Activated CD4-positive, alpha-beta T cell treated with anti-CD3 and anti-CD28 coated beads, Interleukin-2, amount 50 U/mL, for 4 hours (primary cell): ENCODE results near the gene CARD9.

Experiments used
- DNase-seq, 2 experiments: peaks; one replicate each; pipeline ENCODE4 v3.0.0-alpha.2; 2020

The CARD9 gene

DNA sequence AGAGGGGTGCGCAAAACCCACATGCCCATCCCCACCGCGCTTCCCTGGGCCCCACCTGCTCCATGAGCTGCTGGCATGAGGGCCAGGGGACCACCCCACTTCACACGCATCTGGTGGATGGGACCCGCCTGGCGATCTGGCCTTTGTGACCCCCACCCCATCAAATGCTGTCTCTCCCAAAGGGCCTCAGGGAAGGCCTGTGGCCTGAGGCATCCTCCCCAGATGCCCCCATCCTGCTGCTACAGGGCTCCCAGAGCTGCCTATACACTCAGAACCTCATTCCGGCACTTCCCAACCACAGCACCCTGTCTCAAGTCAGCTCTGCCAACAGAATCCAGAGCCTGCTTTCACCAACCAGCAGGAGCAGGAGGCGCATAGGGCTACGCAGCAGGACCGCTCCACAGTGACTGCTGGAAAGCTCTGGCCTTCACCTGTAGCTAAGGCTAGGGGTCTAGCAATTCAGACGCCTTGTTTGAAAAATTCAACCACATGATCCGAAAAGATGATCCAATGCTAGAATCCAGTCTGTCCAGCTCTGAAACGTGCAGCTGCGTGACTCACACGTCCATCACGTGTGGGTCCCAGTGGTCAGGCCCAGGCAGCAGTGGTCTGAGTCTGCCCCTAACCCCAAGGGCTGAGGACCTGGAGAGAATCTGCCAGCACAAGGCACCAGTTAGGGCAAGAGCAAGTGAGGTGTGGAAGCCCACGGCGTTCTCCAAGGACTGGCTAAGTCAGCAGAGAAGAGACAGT, 27.9 kb upstream of the CARD9 start:
- no peak for DNase-seq

DNA sequence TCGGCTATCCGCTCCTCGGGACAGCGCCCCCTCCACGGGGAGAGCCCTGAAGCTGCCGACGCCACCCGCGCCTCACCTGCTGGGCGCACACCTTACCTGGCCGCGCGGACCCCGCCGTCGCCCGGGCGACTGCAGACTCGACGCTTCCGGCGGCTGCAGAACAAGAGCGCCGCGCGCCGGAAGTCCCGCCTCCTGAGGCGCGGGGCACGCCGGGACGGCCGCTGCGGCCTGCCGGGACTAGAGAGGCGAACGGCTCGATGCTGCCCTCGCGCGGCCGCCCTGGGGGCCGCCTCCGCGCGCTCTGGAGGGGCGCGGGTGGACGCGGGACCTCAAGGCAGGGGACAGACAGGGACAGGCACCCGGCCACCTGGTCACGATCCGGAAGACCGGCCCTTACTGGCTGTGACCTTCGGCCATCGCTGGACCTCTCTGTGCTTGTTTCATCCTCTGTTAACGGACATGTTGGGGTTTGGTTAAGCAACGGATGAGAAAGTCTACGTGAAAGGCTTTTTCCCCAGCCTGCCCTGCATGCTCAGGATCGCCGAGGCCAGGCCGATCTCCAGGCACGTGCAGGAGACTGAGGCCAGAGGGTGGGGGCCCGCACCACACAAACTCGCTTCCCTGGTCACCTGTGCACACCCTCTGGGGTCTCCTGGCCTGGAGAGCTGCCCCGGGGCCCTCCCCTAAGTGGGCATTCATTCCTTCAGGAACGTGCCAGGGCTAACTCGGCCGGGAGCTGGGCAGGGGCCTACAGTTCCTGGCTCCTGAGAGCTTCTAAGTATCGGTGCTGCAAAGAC, 26.8 kb upstream of the CARD9 start, which contains the start of gene SNAPC4:
Gene SNAPC4, minus strand, starts transcription at position 133 of the 797 bp plus-strand sequence. CDS start 1,742 bp downstream, outside the sequence.
- DNase-seq = peak; percentile 79 to 80

DNA sequence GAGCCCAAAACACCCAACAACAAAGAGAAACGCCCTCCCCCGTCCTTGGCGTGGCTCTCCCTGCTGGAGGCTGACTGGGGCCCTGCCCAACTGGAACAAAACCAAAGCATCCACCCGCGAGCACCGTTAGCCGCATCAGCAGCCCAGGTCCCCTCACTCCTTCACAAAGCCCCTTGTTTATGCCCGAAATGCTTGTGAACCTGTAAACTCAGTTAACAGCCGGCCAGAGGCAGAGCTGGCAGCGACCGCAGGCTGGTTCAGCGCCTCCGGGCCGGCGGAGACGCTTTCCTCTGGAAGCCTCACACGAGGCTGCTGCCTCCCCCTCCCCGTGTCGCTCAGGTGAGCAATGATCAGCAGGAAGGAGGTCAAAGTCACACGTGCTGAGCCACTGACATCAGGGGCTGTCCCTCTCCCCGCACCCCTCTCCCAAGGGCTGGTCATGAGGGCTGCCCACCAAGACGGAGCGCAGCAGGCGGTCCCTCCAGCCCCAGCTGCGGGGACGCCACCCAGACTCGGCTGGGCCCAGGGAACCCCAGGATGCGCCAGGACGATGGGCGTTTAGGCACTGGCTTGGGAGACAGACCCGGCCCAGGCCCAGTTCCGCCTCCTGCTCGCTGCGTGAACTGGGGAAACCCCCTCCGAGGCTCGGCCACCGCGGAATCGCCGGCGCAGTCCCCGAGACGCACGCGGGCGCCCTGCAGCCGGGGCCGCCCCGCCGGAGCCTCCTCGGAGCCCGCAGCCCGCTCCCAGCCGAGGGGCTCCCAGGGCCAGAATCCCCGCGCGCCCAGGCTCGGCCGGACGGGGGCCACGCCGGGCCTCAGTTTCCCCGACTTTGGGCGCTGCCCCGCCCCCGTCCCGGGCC, 25.9 kb upstream of the CARD9 start:
- peak; percentile 31 to 33 for DNase-seq

DNA sequence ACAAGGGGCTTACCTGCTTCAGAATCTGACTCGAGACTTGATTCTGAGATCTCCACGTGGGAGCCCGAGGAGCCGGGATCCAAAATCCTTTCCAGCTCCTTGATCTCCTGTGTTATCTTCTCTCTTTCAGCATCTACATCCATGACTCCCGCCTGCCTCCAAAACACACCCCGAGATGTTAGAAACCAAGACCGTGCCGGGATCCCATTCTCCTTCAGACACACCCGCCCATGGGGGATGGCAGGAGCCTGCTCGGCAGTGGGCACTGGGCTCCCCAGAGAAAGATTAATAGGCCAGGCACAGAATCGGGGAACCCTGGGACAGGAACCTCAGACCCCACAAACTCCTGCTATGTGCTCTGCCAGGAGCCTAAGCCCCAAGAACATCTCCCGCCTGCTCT, 24.8 kb upstream of the CARD9 start:
- no peak for DNase-seq

DNA sequence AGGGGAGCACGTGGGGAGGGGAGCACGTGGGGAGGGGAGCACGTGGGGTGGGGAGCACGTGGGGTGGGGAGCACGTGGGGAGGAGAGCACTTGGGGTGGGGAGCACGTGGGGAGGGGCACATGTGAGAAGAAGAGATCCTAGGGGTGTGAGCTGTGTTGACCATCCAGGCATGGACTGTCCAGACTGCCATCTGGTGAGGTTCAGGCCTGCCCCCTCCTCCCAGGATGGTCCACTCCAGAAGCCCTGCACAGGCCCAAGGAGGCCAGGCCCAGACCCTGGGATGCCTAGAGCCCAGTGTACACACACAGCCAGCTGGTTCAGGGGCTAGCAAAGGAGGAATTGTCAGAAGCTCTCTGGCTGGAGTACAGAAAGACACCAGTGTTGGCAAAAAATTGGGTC, 24.2 kb upstream of the CARD9 start:
- no peak for DNase-seq

DNA sequence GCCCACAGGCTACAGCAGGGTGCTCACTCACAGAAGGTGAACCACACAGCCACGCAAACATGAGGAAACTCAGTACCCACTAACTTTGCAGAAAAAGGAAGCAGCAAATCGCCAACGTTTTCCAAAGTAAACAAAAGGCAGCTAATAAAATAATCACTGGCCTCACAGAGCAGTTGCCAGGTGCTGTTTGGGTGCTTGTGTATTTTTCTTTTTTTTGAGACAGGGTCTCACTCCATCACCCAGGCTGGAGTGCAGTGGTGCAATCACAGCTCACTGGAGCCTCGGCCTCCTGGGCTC, 22.7 kb upstream of the CARD9 start:
- no peak for DNase-seq

DNA sequence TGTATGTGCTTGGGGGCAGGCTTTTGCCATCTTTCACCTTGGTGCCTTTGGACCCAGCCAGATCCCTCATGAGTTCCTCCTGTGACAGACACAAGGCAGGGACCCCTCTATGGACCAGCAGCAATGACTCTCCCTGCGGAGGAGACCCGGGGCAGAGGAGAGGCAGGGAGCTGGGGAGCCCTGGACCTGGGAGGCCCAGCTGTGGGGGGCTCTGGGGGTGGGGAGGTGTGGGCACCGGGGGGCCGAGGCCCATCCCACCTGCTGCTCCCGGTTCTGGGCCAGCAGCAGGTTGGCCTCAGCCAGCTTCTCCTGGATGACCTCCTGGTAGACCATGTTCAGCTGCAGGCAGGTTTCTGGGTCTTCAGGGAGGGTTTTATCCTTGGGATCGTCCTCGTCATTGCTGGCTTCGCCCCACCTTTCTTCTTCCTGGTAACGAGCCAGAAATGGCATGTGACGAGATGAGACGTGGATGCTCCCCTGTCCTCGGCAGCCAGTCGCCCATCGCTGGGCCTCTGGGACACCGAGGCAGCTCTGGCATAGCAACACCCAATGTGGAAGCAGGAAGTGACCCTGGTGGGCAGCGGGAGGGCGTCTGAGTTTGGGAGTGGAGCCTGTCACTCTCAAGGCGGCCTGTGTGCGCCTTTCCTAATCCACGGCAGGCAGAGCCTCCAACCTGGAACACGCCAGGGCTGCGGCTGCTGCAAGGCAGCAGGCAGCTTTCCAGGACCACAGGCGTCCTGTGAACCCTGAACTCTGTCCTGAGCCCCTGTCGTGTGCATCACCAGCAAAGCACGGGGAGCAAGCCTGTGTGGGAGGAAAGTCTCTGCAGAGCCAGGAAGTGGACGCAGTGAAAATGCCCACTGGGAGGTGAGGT, 22.1 kb upstream of the CARD9 start:
- no peak for DNase-seq

DNA sequence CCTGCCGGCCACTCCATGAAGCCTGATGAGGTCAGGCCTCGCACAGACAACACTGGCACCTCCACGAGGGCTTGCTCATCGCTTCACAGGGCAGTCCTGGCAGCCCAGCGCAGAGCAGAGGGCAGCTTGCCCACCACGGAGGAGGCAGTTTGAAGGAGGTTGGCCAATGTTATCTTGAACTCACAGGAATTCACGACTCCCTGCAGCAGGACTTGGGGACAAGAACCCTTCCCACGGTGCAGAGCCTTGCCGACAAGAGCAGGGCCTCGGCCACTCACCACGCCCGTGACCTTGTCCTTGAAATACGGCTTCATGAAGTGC, 21.5 kb upstream of the CARD9 start:
- no peak for DNase-seq

DNA sequence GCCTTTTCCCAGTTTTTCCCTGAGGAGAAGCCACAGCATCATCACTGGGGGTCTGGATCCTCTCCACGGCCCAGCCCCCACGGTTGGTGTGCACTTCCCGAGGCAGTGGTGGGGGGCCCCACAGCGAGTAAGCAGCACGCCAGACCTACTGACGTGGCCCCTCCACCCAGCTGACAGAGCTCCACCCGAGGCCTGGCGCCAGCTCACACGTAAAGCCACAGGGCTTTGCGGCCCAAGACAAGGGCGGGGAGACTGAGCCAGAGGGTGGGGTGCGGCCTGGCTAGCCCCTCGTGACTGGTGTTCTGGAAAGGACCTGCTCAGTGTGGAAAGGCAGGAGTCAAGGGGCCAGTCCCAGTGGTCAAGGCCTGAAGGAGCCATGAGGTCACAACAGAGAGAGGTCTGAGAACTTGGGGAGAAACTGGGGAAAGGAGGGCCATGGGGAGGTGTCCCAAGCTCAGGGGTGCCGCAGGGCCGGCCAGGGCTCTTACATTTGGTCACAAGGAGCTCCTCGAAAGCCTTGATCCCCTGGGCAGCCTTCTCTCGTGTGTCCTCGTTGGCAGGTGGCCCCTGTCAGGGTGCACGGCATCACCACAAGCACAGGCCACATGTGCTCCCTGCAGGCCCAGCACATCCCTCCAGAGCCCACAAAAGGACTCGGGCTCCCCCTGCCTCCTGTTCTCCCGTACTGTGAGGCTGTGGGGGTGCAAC, 21.0 kb upstream of the CARD9 start:
- no peak for DNase-seq

DNA sequence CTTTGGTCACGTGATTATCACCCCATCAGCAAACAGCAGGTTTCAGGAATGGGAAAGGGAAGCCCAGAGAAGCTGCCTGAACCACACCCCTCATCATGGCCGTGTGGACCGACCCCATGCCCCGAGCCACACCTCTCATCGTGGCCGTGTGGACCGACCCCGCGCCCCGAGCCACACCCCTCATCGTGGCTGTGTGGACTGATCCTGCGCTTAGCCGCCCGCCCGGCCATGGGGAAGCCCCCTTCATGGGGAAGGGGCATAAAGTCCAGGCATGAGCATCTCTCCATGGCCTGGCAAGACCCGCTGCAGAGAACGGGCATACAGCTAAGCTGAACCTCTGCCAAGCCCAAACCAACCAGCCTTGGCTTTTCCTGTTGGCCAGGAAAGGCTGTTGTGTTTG, 20.1 kb upstream of the CARD9 start:
- DNase-seq = no peak

DNA sequence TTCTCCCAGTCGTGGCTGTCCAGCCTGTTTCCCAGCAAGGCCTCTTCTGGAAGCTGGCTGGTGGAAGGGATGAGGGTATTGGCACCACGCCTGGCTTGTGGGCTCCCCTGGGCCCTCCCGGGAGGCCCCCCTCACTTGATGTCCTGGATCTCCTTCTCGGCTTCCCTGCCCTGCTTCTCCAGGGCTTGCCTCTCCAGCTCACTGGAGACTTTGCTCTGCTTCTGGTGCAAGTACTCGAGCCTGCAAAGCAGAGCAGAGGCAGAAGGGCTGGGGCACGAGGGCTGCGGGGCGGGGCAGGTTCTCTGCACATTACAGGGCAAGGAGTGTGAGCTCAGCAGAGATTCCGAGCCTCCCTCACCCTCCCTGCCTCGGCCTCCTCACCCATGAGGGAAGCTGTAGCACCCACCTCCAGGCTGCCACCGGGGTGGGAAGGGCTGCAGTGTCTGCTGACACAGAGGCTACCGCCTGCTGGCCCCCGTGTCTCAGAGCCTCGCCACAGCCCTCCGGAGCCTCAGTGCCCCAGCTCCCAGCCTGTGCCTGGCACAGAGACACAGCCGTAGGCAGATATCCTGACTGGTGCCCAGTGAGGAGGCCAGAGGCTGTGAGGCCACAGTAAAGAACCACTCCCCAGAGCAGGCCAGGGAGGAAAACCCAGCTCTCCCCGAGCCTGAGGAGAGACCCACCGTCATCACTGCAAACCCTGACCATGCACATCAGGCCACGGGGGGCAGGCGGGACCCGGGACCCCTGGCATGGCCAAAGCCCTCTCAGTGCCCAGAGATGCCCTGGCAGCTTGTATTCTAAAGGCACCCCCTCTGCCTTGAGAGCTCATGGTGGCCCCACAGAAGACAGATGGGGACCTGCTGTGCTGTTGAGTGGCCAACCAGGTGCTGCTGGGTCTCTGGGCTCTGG, 19.3 kb upstream of the CARD9 start:
- DNase-seq = no peak

DNA sequence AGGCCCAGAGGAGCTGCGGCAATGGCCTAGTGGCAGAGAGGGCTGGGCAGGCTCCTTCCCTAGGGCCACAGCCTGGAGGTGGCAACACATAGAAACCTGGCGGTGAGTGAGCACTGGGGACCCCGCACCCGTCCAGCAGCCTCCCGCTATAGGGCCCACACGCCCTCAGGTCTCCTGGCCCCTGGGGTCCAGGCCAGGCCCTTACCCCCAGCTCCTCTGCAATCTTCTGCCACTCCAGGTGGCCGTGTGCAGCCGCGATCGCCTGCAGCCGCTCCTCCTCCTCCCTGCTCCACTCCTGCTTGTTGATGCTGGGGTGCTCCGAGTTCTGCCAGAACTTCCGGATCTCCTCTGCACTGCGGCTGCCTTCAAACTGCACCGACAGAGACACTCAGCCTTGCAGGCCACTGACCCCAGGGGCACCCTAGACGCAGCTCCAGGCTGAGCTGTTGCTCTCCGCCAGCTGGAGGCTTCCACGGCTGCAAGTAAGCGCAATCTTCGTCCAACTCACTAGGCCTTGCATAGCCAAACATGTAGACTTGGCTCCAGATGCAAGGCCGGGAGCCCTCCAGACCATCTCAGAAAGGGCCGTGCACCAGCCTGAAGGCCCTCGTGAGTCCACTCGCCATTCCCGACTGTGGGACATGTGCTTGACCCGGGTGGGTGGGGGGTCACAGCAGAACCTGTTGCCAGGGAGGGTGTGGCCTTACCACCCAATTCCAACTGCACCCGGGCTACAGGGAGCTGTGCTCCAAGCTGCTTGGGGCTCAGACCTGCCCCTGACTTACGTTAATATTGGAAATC, 18.5 kb upstream of the CARD9 start:
- DNase-seq = no peak

DNA sequence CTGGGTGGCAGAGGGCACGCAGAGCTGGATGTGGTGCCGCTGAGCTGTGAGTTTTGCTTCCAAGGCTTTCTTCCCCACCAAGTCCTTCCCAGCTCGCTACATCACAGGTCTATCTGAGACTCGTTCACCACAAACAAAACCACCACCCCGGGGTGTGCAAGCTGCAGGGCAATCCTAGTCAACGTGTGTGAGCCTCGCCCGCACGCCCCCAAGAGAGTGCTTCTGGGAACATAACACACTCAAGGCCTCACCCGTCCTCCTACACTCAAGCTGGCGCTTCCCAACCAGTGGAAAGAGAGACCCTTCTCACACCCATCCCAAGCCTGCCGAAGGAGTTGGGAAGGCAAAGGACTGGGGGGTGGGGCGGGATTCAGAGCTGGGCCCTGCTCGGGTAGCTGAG, 15.9 kb upstream of the CARD9 start:
- DNase-seq = no peak

DNA sequence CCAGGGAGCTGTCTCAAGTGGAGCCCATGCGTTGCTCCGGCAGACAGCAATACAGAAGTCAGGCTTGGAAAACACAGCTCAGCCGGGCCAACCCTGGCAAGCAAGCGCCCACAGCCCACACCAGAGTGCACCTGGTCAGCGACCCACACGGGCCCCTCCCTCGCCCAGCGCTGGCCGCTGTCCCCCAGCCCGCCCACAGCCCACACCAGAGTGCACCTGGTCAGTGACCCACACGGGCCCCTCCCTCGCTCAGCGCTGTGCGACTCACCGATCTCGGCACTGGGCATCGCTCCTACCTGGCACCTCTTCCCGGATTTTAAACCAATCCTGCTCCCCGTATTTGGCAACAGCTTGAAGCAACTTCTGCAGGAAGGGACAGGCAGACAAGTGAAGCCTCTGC, 13.7 kb upstream of the CARD9 start:
- DNase-seq = no peak

DNA sequence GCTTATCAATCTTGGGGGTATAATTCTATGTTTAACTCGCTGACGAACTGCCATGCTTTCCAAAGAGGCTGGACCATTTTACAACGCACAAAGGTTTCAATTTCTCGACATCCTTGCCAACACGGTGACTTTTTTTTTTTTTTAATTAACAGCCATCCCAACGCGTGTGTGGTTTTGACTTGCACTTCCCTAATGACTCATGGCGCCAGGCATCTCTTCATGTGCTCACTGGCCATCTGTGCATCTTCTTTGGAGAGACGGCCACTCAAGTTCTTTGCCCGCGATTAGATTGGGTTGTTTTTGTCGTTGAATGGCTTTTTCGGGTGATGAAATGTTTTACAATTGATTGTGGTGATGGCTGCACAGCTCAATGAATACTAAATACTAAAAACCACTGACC, 12.5 kb upstream of the CARD9 start:
- DNase-seq = no peak

DNA sequence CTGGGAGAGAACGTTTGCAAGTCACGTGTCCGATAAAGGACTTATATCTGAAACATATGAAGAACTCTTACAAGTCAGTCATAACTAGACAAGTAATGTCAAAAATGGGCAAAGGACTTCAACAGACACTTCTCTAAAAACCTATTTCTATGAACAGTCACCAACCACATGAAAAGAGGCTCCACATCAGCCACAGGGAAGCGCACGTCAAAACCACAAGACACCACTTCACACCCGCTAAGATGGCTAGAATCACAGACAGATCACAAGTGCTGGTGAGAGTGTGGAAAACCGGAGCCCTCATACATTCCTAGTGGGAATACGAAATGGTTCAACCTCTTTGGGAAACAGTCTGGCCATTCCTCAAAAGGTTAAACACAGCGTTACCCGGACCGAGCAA, 11.5 kb upstream of the CARD9 start:
- DNase-seq = peak in 1 of 2 experiments; percentile 30

DNA sequence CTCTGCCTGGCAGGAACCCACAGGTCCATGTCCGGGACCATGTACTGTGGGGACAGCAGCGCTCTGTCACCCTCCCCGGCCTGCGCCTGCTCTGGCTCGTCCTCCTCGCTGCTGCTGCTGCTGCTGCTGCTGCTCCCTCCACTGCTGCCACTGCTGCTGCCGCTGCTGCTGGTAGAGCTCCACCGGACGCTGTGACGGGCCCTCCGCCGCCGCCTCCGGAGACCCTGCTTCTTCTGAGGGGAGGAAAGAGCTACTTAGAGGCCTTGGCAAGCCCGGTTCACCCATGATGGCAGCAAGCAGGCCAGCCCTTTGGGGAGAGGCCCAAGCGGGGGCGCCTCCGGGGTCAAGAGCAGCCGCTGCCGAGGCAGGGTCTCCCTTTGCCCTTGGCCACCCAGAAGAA, 10.0 kb upstream of the CARD9 start:
- DNase-seq = no peak

DNA sequence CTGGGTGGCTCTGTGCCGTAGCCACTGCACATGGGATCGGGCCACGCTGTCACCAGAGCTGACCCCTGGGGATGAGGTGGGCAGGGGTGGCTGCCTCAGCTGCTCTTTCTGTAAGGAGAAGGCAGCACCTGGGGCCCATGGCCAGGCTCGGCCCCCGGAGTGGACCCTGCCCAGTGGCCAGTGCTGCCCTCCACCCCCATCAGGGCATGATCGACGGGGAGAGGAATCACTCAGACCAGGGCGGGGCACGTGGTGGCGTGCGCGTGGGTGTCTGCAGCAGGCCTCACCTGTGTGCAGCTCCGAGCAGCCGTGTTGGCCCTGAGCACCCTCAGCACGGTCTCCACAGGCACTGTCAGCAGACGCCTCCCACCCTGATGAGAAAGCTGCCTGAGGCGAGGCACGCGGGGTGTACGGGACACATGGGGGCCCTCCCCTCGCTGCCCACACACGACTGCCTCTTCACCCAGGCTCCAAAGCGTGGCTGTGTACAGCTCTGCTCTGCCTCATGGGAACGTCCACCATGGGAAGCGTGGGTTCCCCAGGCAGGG, 8.6 kb upstream of the CARD9 start:
- DNase-seq = no peak

DNA sequence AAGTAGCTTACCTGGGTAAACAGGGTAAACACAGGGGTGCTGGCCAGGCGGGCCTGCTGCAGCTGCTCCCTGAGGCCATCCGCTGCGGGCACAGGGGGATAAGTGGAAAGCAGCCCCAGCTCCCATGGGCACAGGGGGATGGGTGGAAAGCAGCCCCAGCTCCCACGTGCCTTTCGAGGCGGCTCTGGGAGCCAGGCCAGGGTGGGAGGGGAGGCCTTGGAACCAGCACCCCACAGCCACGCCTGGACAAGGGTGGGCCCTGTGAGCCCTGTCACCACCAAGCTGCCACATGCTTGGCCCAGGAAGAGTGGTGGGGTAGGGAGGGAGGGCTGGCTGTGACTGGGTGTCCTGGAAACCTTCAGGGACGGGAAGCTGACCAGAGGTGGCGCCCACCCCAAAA, 7.8 kb upstream of the CARD9 start:
- DNase-seq = no peak

DNA sequence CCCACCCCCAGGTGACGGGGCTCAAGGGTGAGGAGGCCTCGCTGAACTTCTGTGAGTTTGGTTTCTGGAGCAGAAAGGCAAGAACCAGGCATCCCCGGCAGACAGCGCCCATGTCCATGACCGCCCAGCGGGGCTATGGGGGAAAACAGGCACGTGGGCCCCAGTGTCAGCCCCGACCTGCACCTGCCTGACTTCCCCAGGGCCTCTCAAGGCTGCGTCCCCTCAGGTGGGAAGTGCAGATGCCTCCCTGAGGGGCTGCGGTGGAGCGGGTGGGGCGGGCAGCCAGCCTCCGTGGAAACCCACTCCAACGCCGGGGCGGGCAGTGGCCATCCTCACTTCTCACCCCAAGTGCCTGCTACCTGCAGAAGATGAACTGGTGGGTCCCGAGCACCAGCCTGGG, 6.9 kb upstream of the CARD9 start:
- no peak for DNase-seq
